ENCODE results near the gene CNGA3.
A peak's percentile ranks its signal among the peaks of the same experiment; 100 is the strongest.

Gene CNGA3

GRCh38 chr2:98329549-98329948 is 16.7 kb upstream of the CNGA3 start:
- no peak for DNase-seq

GRCh38 chr2:98332989-98333388 is 13.3 kb upstream of the CNGA3 start:
- DNase-seq: no peak

- DNase-seq: no peak
Measured at GRCh38 chr2:98333922-98334321, 12.3 kb upstream of the CNGA3 start.

- no peak for DNase-seq
Measured at GRCh38 chr2:98334439-98335078, 11.7 kb upstream of the CNGA3 start.

- no peak for DNase-seq
Measured at GRCh38 chr2:98335271-98335670, 11.0 kb upstream of the CNGA3 start.

- DNase-seq: no peak
Measured at GRCh38 chr2:98341241-98341640, 5.0 kb upstream of the CNGA3 start.

GRCh38 chr2:98343285-98343684 is 3.0 kb upstream of the CNGA3 start:
- DNase-seq: no peak

- peak; percentile 20 for DNase-seq
Measured at GRCh38 chr2:98347298-98348065, 1.2 kb downstream of the CNGA3 start.

- DNase-seq: no peak
Measured at GRCh38 chr2:98348066-98348561, 1.9 kb downstream of the CNGA3 start.

- DNase-seq: no peak
Measured at GRCh38 chr2:98350411-98350810, 4.2 kb downstream of the CNGA3 start.

- no peak for DNase-seq
Measured at GRCh38 chr2:98355881-98356280, 9.6 kb downstream of the CNGA3 start.

- no peak for DNase-seq
Measured at GRCh38 chr2:98356729-98357128, 10.5 kb downstream of the CNGA3 start.

GRCh38 chr2:98357849-98358248 is 11.6 kb downstream of the CNGA3 start:
- no peak for DNase-seq

- DNase-seq: no peak
Measured at GRCh38 chr2:98359986-98360385, 13.7 kb downstream of the CNGA3 start.

GRCh38 chr2:98367721-98368120 is 21.5 kb downstream of the CNGA3 start:
- DNase-seq: no peak

- no peak for DNase-seq
Measured at GRCh38 chr2:98369710-98370239, 23.5 kb downstream of the CNGA3 start.

- DNase-seq: no peak
Measured at GRCh38 chr2:98372121-98372520, 25.9 kb downstream of the CNGA3 start.

GRCh38 chr2:98372579-98372978 is 26.3 kb downstream of the CNGA3 start:
- no peak for DNase-seq

GRCh38 chr2:98374286-98374685 is 28.0 kb downstream of the CNGA3 start:
- DNase-seq: no peak

- no peak for DNase-seq
Measured at GRCh38 chr2:98374958-98375570, 28.8 kb downstream of the CNGA3 start.

- no peak for DNase-seq
Measured at GRCh38 chr2:98376301-98376910, 30.1 kb downstream of the CNGA3 start.

GRCh38 chr2:98376996-98377395 is 30.7 kb downstream of the CNGA3 start:
- DNase-seq: no peak

- no peak for DNase-seq
Measured at GRCh38 chr2:98377544-98377943, 31.3 kb downstream of the CNGA3 start.
